ENCODE data around the gene CDCA5. TPM values are rescaled to one million over a fixed set of nuclear protein-coding genes. Genes with fewer than 3 reads are reported as not detected.

CDCA5 gene
- total RNA-seq, 1 donor from 2014 or later = 39.3 TPM

- Mint-ChIP-seq H3K27ac (no peak overlapping the region), H3K4me1 (ENCODE audit: unreplicated experiment) (no peaks in the 10 kb centered on the region), H3K9me3 (no peaks in the 10 kb centered on the region), H3K27me3 (peaks cover 5% of the 10 kb centered on the region), H3K36me3 (no peaks in the 10 kb centered on the region), H3K4me3 (no peak overlapping the region)
- DNase-seq (ENCODE audit: extremely low spot score, unreplicated experiment) = no peak
- TF ChIP-seq, protein P1, sequence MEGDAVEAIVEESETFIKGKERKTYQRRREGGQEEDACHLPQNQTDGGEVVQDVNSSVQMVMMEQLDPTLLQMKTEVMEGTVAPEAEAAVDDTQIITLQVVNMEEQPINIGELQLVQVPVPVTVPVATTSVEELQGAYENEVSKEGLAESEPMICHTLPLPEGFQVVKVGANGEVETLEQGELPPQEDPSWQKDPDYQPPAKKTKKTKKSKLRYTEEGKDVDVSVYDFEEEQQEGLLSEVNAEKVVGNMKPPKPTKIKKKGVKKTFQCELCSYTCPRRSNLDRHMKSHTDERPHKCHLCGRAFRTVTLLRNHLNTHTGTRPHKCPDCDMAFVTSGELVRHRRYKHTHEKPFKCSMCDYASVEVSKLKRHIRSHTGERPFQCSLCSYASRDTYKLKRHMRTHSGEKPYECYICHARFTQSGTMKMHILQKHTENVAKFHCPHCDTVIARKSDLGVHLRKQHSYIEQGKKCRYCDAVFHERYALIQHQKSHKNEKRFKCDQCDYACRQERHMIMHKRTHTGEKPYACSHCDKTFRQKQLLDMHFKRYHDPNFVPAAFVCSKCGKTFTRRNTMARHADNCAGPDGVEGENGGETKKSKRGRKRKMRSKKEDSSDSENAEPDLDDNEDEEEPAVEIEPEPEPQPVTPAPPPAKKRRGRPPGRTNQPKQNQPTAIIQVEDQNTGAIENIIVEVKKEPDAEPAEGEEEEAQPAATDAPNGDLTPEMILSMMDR (conservative IDR thresholded peaks at IDR 0.05) = no peak
These were observed 26.8 kb downstream of the CDCA5 start for GRCh38 chr11:65056999-65057398.

- Mint-ChIP-seq H3K27ac (no peak overlapping the region), H3K27me3 (peaks cover 5% of the 10 kb centered on the region), H3K4me3 (no peak overlapping the region), H3K36me3 (no peaks in the 10 kb centered on the region), H3K4me1 (ENCODE audit: unreplicated experiment) (no peaks in the 10 kb centered on the region), H3K9me3 (no peaks in the 10 kb centered on the region)
- DNase-seq (ENCODE audit: extremely low spot score, unreplicated experiment) = no peak
- TF ChIP-seq, protein P1 (conservative IDR thresholded peaks at IDR 0.05) = no peak
These were observed 28.3 kb downstream of the CDCA5 start for GRCh38 chr11:65055538-65055937.

- TF ChIP-seq, protein P1 (conservative IDR thresholded peaks at IDR 0.05) = no peak
- no peaks in the 10 kb centered on the region for H3K4me1 Mint-ChIP-seq (ENCODE audit: unreplicated experiment)
- H3K36me3 Mint-ChIP-seq = no peaks in the 10 kb centered on the region
- H3K9me3 Mint-ChIP-seq = no peaks in the 10 kb centered on the region
- peaks cover 5% of the 10 kb centered on the region for H3K27me3 Mint-ChIP-seq
- DNase-seq (ENCODE audit: extremely low spot score, unreplicated experiment) = no peak
- H3K27ac Mint-ChIP-seq = peak overlapping the region; percentile 39
- no peak overlapping the region for H3K4me3 Mint-ChIP-seq
These were observed 29.9 kb downstream of the CDCA5 start for GRCh38 chr11:65053827-65054508.

DNA sequence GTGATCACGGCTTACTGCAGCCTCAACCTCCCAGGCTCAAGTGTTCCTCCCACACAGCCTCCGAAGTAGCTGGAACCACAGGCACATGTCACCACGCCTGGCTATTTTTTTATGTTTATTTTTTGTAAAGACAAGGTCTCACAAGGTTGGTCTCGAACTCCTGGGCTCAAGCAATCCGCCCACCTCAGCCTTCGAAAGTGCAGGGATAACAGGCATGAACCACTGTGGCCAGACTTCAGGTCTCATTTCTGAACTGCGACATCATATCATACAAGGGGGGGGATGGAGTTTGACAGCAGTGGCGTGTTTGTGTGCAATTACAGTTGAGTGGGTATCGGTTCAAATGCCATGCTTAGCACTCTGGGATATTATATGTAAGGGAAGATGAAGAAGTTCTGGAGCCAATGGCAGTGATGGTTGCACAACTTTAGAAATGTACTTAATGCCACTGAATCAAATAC, 32.4 kb downstream of the CDCA5 start:
- no peak for DNase-seq (ENCODE audit: extremely low spot score, unreplicated experiment)
- H3K4me1 Mint-ChIP-seq (ENCODE audit: unreplicated experiment) = no peaks in the 10 kb centered on the region
- peaks cover 8% of the 10 kb centered on the region for H3K27me3 Mint-ChIP-seq
- TF ChIP-seq, protein P1 (conservative IDR thresholded peaks at IDR 0.05) = no peak
- peaks cover 3% of the 10 kb centered on the region for H3K36me3 Mint-ChIP-seq
- H3K4me3 Mint-ChIP-seq = no peak overlapping the region
- H3K27ac Mint-ChIP-seq = no peak overlapping the region
- H3K9me3 Mint-ChIP-seq = no peaks in the 10 kb centered on the region

DNA sequence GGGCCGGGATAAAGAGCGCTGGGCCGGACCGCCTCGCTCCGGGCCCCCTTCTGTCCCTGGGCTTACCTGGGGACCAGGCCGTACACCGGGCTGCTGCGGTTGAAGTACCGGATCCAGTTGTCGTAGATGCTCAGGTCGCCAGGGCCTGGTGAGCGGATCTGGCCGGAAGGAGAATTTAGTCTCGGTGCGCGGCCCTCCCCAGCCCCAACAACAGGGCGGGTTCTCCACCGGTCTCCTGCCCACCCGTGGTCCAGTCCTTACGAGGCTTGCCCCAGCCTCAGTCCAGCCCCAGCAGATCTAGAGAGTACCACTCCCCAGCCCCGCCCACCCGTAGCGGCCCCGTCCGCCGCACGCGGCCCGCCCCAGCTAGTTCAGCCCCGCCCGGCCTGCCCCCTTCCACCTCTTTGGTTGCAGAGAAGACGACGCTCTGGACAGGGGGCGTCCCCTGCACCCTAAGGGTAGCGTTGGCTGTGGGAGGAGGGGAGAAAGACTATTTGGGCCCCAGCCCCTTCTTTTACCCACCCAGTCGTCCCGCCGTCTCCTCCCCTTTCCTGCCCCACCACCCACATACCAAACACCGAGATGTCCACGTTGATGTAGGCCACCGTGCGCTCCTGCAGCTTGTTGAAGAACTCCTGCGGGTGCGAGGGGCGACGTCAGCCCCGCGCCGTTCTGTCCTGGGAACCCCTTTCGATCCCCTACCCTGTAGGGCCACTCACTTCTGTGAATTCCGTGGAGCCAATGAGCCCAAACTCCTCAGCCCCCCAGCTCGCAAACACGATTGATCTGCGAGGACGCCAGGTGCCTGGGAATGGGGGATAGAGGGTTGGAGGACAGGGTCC, 36.0 kb downstream of the CDCA5 start:
- Mint-ChIP-seq H3K27me3 (peaks cover 4% of the 10 kb centered on the region), H3K36me3 (peaks cover 6% of the 10 kb centered on the region), H3K4me3 (no peak overlapping the region), H3K4me1 (ENCODE audit: unreplicated experiment) (no peaks in the 10 kb centered on the region), H3K27ac (no peak overlapping the region), H3K9me3 (no peaks in the 10 kb centered on the region)
- TF ChIP-seq, protein P1 (conservative IDR thresholded peaks at IDR 0.05) = no peak
- no peak for DNase-seq (ENCODE audit: extremely low spot score, unreplicated experiment)

Measured in type B pancreatic cell (in vitro differentiated cells).